HEK293T (cell line): Measurements from ENCODE around the gene PANK4.

ENCODE experiments used
- ARNT ChIP-seq: fragments of 450-650 bp; IDR thresholded peaks from 2 replicates; pipeline ENCODE4 v1.6.1; 2017; ENCODE audit warnings: mild to moderate bottlenecking
- BHLHE40 ChIP-seq: fragments of 450-650 bp; IDR thresholded peaks from 2 replicates; pipeline ENCODE4 v1.6.1; 2016; ENCODE audit warnings: mild to moderate bottlenecking, moderate library complexity, borderline replicate concordance
- ELF4 ChIP-seq: fragments of 450-650 bp; IDR thresholded peaks from 2 replicates; pipeline ENCODE4 v1.6.1; 2017; ENCODE audit warnings: antibody characterized with exemption
- FOXA1 ChIP-seq: fragments of 450-650 bp; IDR thresholded peaks from 2 replicates; pipeline ENCODE4 v1.6.1; 2016; ENCODE audit warnings: mild to moderate bottlenecking
- FOXK2 ChIP-seq: fragments of 450-650 bp; IDR thresholded peaks from 2 replicates; pipeline ENCODE4 v1.6.1; 2016; ENCODE audit warnings: mild to moderate bottlenecking
- FOXM1 ChIP-seq: fragments of 450-650 bp; IDR thresholded peaks from 2 replicates; pipeline ENCODE4 v1.6.1; 2017; ENCODE audit warnings: mild to moderate bottlenecking, borderline replicate concordance
- L3MBTL2 ChIP-seq: fragments of 450-650 bp; conservative IDR thresholded peaks from 2 replicates; pipeline ENCODE4 v1.6.1; 2016; ENCODE audit warnings: mild to moderate bottlenecking
- SP1 ChIP-seq: fragments of 450-650 bp; IDR thresholded peaks from 2 replicates; pipeline ENCODE4 v1.6.1; 2017
- TARDBP ChIP-seq: fragments of 450-650 bp; IDR thresholded peaks from 2 replicates; pipeline ENCODE4 v1.6.1; 2016
- ZNF384 ChIP-seq: fragments of 450-650 bp; IDR thresholded peaks from 2 replicates; pipeline ENCODE4 v1.6.1; 2016
- TF ChIP-seq, protein P1 (sequence below): fragments of 450-650 bp; IDR thresholded peaks from 2 replicates; pipeline ENCODE4 v1.6.1; 2016

DNA sequence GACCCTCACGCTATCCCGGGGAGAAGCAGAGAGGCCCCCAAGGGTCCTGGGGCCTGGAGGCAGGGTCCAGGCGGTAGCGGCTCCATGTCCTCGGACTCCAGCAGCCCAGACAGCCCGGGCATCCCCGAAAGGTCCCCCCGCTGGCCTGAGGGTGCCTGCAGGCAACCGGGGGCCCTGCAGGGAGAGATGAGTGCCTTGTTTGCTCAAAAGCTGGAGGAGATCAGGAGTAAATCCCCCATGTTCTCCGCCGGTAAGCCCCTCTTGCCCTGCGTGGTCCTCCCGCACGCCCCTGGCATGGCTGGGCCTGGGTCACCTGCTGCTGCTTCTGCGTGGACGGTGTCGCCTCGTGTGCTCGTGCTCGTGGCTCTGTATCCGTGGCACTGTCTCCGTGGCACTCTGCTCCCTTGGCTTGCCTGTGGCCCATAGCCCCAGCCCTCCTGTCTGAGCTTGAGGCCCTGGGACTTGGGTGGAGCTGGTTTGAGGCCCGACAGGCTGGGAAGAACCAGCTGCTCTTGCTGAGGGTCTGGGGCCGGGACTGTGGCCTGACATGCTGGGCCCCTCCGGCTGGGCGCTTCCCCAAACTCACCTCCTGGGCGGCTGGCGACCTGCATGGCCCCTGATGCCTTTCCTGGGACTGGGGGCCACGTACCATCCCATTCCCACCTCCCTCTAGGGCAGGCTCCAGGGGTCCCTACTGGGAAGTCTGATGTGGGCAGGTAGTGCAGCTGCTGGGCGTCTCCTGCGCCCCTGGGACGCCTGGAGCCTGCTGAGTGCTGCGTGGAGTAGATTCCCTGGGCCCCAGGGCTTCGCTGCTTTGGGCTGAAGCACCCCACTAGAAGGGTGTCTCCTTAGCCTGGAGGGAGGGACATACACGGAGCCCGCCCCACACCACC is 23.5 kb downstream of the PANK4 start:
- TF ChIP-seq SP1 (no peak), BHLHE40 (no peak), FOXK2 (no peak), ELF4 (no peak), TARDBP (no peak), ARNT (no peak), FOXA1 (no peak), L3MBTL2 (no peak), ZNF384 (no peak), FOXM1 (no peak)
- TF ChIP-seq, protein P1, sequence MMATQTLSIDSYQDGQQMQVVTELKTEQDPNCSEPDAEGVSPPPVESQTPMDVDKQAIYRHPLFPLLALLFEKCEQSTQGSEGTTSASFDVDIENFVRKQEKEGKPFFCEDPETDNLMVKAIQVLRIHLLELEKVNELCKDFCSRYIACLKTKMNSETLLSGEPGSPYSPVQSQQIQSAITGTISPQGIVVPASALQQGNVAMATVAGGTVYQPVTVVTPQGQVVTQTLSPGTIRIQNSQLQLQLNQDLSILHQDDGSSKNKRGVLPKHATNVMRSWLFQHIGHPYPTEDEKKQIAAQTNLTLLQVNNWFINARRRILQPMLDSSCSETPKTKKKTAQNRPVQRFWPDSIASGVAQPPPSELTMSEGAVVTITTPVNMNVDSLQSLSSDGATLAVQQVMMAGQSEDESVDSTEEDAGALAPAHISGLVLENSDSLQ: no peak
